OCI-LY7 (cell line): ENCODE results near the gene EIPR1. TPM values are rescaled to one million over a fixed set of nuclear protein-coding genes. Genes with fewer than 3 reads are reported as not detected.

Experiments
- BruUV-seq: library from RNA; stranded (reverse); fragments of 400-500 nt; replicated peaks from 2 replicates; lab custom pipeline; 2021; lab: Mats Ljungman, UMichigan
- CTCF ChIA-PET: fragments of 300-600 bp; sonication (Branson Sonifier 250); formaldehyde crosslinking; loops from one replicate; lab custom pipeline; 2022; ENCODE audit warnings: antibody characterized with exemption; ENCODE audit not compliant: unreplicated experiment; lab: Charles Lee
- POLR2A ChIA-PET: fragments of 300-600 bp; sonication (Branson Sonifier 250); formaldehyde crosslinking; loops from one replicate; lab custom pipeline; 2022; ENCODE audit warnings: antibody characterized with exemption; lab: Charles Lee
- DNase-seq: peaks from one replicate; pipeline ENCODE4 v3.0.0-alpha.2; 2015; ENCODE audit warnings: low spot score
- H2AFZ ChIP-seq: fragments of 200-600 bp; sonication (generic), shearing (Covaris generic); 2 replicates; pipeline ENCODE4 v1.6.1; 2014; ENCODE audit warnings: mild to moderate bottlenecking, antibody characterized with exemption, low read length, moderate library complexity
- H3K27ac ChIP-seq: fragments of 200-600 bp; sonication (generic); 2 replicates; pipeline ENCODE4 v1.5.1; 2014; ENCODE audit warnings: mixed run types, low read depth, mild to moderate bottlenecking, moderate library complexity, low read length, inconsistent platforms; ENCODE audit not compliant: poor library complexity, severe bottlenecking
- H3K36me3 ChIP-seq: fragments of 200-600 bp; sonication (generic); 2 replicates; pipeline ENCODE4 v1.6.1; 2014; ENCODE audit warnings: mild to moderate bottlenecking, antibody characterized with exemption, low read length, moderate library complexity, mixed read lengths; ENCODE audit not compliant: insufficient read depth
- H3K4me1 ChIP-seq: fragments of 200-600 bp; sonication (generic); 2 replicates; pipeline ENCODE4 v1.5.1; 2014; ENCODE audit warnings: mild to moderate bottlenecking, low read length; ENCODE audit not compliant: insufficient read depth, poor library complexity, severe bottlenecking
- H3K4me2 ChIP-seq: fragments of 200-600 bp; sonication (generic); 2 replicates; pipeline ENCODE4 v1.6.1; 2014; ENCODE audit warnings: mild to moderate bottlenecking, low read length
- H3K4me3 ChIP-seq: fragments of 200-600 bp; sonication (generic); 2 replicates; pipeline ENCODE4 v1.5.1; 2014; ENCODE audit warnings: mild to moderate bottlenecking, low read depth, low read length; ENCODE audit not compliant: poor library complexity, severe bottlenecking
- H3K79me2 ChIP-seq: fragments of 200-600 bp; sonication (generic); 2 replicates; pipeline ENCODE4 v1.6.1; 2016; ENCODE audit warnings: low read depth, mild to moderate bottlenecking, low read length, moderate library complexity, mixed read lengths; ENCODE audit not compliant: insufficient read depth
- H3K9me2 ChIP-seq: fragments of 200-600 bp; sonication (generic); 2 replicates; pipeline ENCODE4 v1.6.1; 2016; ENCODE audit warnings: mild to moderate bottlenecking, low read length, mixed read lengths; ENCODE audit not compliant: insufficient read depth
- H3K9me3 ChIP-seq: fragments of 200-600 bp; sonication (generic); 2 replicates; pipeline ENCODE4 v1.6.1; 2014; ENCODE audit warnings: mild to moderate bottlenecking, mixed run types, low read length, mixed read lengths
- H4K20me1 ChIP-seq: fragments of 200-600 bp; sonication (generic); 2 replicates; pipeline ENCODE4 v1.6.1; 2014; ENCODE audit warnings: mild to moderate bottlenecking, antibody characterized with exemption, low read length, moderate library complexity, mixed read lengths; ENCODE audit not compliant: insufficient read depth
- CTCF ChIP-seq: fragments of 200-600 bp; sonication (generic); conservative IDR thresholded peaks from 2 replicates; pipeline ENCODE4 v1.5.1; 2014; ENCODE audit warnings: mild to moderate bottlenecking, antibody characterized with exemption, low read length, moderate library complexity, mixed read lengths
- EZH2phosphoT487 ChIP-seq: fragments of 200-600 bp; sonication (generic); IDR thresholded peaks from 2 replicates; pipeline ENCODE4 v1.6.1; 2018; ENCODE audit warnings: low read depth, borderline replicate concordance, mild to moderate bottlenecking, mixed run types, antibody characterized with exemption, low read length, moderate library complexity, mixed read lengths
- intact Hi-C: fragments of 100-400 bp; cut with micrococcal nuclease; formaldehyde crosslinking; loops from one replicate; pipeline ENCODE4 v1.10.0; 2022; ENCODE audit not compliant: unreplicated experiment
- total RNA-seq, 2 experiments: library from RNA; depleted of rRNA in 1 of 2; stranded (reverse); fragments of >200 nt in 1 of 2; shearing (Covaris generic) in 1 of 2; gene quantifications; 2 replicates each; pipeline ENCODE4 v1.2.3, GENCODE V29; 2014 to 2022

EIPR1 gene
- total RNA-seq, 2 experiments from 2014 or later: 60.5 to 61.7 TPM

DNA sequence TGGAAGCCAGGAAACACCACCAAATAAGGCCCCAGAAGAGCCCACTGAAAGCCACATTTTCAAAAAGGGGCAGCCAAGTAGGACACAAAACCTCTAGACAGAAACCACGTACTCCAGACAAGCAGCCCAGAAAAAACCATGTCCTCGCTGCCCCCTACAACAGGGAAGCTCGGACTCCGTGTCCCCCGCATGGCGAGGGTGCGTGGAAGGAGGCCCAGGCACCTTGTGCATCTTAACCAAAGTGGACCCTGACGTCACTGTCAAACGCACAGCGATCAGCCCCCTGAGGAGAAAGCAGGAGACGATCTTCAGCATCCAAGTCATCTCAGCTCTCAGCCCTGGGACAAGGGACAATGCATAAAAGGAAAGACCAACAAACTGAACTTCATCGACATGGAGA, 168.4 kb downstream of the EIPR1 start:
- intact Hi-C loops: no loop called here
- DNase-seq: no peak
- H3K27ac ChIP-seq: no peak overlapping the region
- H3K4me3 ChIP-seq: no peak overlapping the region
- no peaks in the 10 kb centered on the region for H3K4me1 ChIP-seq
- no peak for TF ChIP-seq EZH2phosphoT487
- no peak for TF ChIP-seq CTCF
- CTCF ChIA-PET: no interaction called here
- H3K4me2 ChIP-seq: no peak overlapping the region
- no peaks in the 10 kb centered on the region for H3K79me2 ChIP-seq
- no TSS peak for BruUV-seq
- H4K20me1 ChIP-seq: no peaks in the 10 kb centered on the region
- H2AFZ ChIP-seq: no peak overlapping the region
- H3K36me3 ChIP-seq: peaks cover 15% of the 10 kb centered on the region
- no peaks in the 10 kb centered on the region for H3K9me3 ChIP-seq
- POLR2A ChIA-PET: no interaction called here
- H3K9me2 ChIP-seq: no peaks in the 10 kb centered on the region

DNA sequence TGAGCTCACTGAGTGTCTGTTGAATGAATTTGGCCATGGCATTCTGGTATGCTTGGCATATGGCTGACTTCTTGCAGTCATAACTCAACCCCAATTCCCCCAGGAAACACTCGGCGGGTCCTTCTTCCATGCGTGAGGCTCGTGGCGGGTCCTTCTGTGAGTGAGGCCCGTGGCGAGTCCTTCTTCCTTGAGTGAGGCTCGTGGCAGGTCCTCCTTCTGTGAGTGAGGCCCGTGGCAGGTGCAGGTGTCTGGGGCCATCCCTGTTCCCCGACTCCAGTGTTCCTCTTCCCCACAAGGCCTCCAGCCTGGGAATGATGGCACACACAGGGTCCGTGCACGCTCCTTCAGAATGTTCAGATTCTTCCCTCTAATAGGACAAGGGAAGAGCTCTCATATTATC, 169.0 kb downstream of the EIPR1 start:
- BruUV-seq: no TSS peak
- Histone ChIP-seq H3K4me1 (no peaks in the 10 kb centered on the region), H3K4me3 (no peak overlapping the region), H2AFZ (no peak overlapping the region), H3K79me2 (no peaks in the 10 kb centered on the region), H3K36me3 (peaks cover 15% of the 10 kb centered on the region), H3K9me3 (no peaks in the 10 kb centered on the region), H3K9me2 (no peaks in the 10 kb centered on the region), H3K27ac (no peak overlapping the region), H4K20me1 (no peaks in the 10 kb centered on the region), H3K4me2 (no peak overlapping the region)
- intact Hi-C loops: no loop called here
- POLR2A ChIA-PET: interaction anchor here (1.4 kb wide), 1 partner anchor 8 kb away, joined by 3 read pairs; no protein-coding TSS in a partner anchor
- CTCF ChIA-PET: no interaction called here
- no peak for DNase-seq
- TF ChIP-seq CTCF (no peak), EZH2phosphoT487 (no peak)

DNA sequence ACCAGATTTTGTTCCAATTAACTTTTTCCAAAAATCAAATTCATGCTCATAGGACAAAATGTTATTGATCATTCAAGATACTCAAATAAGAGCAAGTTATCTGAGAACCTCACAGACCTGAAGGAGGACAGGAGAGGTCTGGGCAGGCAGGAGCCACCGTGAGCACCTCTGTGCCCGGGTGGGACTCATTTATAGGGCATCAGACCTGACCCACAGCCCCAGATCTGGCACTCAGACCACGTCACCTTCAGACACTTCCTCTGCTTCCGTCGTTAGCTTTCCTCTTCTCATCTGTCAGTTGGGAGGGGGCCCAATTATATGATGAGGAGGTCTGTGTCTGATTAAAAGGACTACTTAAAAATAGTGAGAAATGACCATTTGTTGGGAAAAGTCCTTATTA, 169.4 kb downstream of the EIPR1 start:
- CTCF ChIA-PET: no interaction called here
- H4K20me1 ChIP-seq: no peaks in the 10 kb centered on the region
- H3K9me2 ChIP-seq: no peaks in the 10 kb centered on the region
- no peaks in the 10 kb centered on the region for H3K4me1 ChIP-seq
- no peaks in the 10 kb centered on the region for H3K9me3 ChIP-seq
- H3K36me3 ChIP-seq: peaks cover 15% of the 10 kb centered on the region
- TF ChIP-seq EZH2phosphoT487: no peak
- no peak for TF ChIP-seq CTCF
- H3K4me3 ChIP-seq: no peak overlapping the region
- H3K4me2 ChIP-seq: no peak overlapping the region
- no peaks in the 10 kb centered on the region for H3K79me2 ChIP-seq
- POLR2A ChIA-PET: interaction anchor here (0.7 to 1.4 kb wide), 4 partner anchors 7 to 321 kb away, joined by 3 read pairs; no protein-coding TSS in a partner anchor
- BruUV-seq: no TSS peak
- H2AFZ ChIP-seq: no peak overlapping the region
- intact Hi-C loops: no loop called here
- no peak for DNase-seq
- no peak overlapping the region for H3K27ac ChIP-seq
